NOMO-1 (cell line): ENCODE results near the gene TGFBRAP1.
A peak's percentile ranks its signal among the peaks of the same experiment; 100 is the strongest.

Source experiments
- DNase-seq, 2 experiments: peaks; one replicate each; lab custom pipeline; 2025; ENCODE audit not compliant: unreplicated experiment in 2 of 2; lab: John Stamatoyannopoulos, UW

The TGFBRAP1 gene

GRCh38 chr2:105241443-105241842 lies 88.1 kb downstream of the TGFBRAP1 start, which contains the start of gene GPR45:
Gene GPR45 (plus strand): TSS chr2:105241743. CDS start chr2:105241859, 116 bp downstream.
- no peak for DNase-seq

GRCh38 chr2:105239924-105240323 lies 89.6 kb downstream of the TGFBRAP1 start:
- no peak for DNase-seq

- no peak for DNase-seq
These were observed 90.8 kb downstream of the TGFBRAP1 start for GRCh38 chr2:105238664-105239240.

- DNase-seq = no peak
These were observed 92.3 kb downstream of the TGFBRAP1 start for GRCh38 chr2:105237045-105237765.

- DNase-seq = no peak
These were observed 93.5 kb downstream of the TGFBRAP1 start for GRCh38 chr2:105236060-105236424.

- DNase-seq = peak; percentile 45 to 55
These were observed 94.0 kb downstream of the TGFBRAP1 start for GRCh38 chr2:105235388-105236059.

- no peak for DNase-seq
These were observed 98.3 kb downstream of the TGFBRAP1 start for GRCh38 chr2:105231232-105231619.

GRCh38 chr2:105224444-105224843 lies 105.1 kb downstream of the TGFBRAP1 start:
- DNase-seq = no peak

GRCh38 chr2:105220604-105221003 lies 108.9 kb downstream of the TGFBRAP1 start:
- DNase-seq = no peak

- DNase-seq = no peak
These were observed 113.8 kb downstream of the TGFBRAP1 start for GRCh38 chr2:105215586-105216192.
